Ishikawa (cell line): ENCODE measurements around the gene GNG2.

ENCODE experiments used
- CEBPB ChIP-seq: IDR thresholded peaks from 2 replicates; pipeline ENCODE4 v1.6.1; 2012
- CREB1 ChIP-seq: IDR thresholded peaks from 2 replicates; pipeline ENCODE4 v1.6.1; 2012; ENCODE audit warnings: low read depth
- EP300 ChIP-seq: IDR thresholded peaks from 2 replicates; pipeline ENCODE4 v1.6.1; 2012; ENCODE audit warnings: borderline replicate concordance
- FOXM1 ChIP-seq: IDR thresholded peaks from 2 replicates; pipeline ENCODE4 v1.6.1; 2012; ENCODE audit warnings: low read depth, borderline replicate concordance
- RAD21 ChIP-seq: IDR thresholded peaks from 2 replicates; pipeline ENCODE4 v1.6.1; 2012; ENCODE audit warnings: low read depth
- TF ChIP-seq, protein P1 (sequence below): IDR thresholded peaks from 2 replicates; pipeline ENCODE4 v1.6.1; 2012

DNA sequence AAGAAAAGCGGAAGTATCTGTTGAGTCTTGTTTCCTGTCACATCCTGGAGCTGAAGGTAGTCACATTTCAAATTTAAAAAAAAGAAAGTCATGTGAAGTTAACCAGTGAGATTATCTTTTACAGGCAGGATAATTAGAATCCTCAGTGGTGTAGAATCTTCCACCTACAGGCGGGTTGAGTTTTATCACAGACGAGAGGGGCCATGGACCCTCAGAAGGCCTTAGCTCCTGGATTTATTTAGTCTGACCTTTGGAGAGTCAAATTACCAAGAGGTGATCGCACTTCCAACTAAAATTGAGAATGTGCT lies 13.0 kb upstream of the GNG2 start:
- no peak for TF ChIP-seq EP300
- TF ChIP-seq RAD21 = no peak
- TF ChIP-seq CREB1 = no peak
- no peak for TF ChIP-seq FOXM1
- TF ChIP-seq CEBPB = no peak
- TF ChIP-seq, protein P1, sequence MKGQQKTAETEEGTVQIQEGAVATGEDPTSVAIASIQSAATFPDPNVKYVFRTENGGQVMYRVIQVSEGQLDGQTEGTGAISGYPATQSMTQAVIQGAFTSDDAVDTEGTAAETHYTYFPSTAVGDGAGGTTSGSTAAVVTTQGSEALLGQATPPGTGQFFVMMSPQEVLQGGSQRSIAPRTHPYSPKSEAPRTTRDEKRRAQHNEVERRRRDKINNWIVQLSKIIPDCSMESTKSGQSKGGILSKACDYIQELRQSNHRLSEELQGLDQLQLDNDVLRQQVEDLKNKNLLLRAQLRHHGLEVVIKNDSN = no peak
